GM10847 (cell line): ENCODE results near the gene NUDT3.
A peak's percentile ranks its signal among the peaks of the same experiment; 100 is the strongest.

Source experiments
- POLR2A ChIP-seq: IDR thresholded peaks from 2 replicates; pipeline ENCODE4 v1.6.1; 2011; ENCODE audit not compliant: insufficient read length; ENCODE audit errors: extremely low read depth

NUDT3 gene

DNA sequence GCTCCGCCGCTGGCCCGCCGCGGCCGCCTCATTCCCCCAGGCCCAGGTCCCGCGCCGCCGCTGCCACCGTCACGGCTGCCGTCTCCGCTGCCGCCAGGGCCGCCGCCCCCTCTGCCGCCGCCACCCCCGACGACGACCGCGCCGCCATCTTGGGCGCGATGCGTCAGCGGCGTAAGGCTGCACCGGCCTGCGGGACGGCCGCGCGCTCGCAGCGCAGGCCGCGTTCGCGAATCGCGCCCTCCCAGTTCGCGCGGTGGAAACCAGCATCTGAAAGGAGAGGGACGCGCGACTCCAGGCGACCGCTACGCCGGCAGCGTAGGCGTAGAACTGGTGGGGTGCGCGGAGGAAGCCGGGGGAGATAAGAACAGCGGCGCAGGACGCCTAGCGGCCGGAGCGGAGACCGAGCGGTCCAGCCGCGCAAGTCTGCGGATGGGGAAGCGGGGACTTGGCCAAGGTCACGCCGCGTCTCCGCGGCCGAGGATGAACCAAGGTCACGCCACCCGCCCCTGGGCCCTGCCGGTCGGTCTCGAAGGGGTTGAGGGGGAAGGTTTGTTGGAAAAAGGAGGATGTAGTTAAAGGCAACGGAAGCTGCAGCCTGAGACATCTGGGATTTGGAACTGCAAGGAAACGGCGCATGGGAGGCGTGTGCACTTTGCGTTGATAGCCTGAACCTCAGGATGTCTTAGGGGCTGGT lies at the start of gene NUDT3:
Gene NUDT3, minus strand, starts transcription at position 173 of the 694 bp plus-strand sequence. CDS start 307 bp downstream, outside the sequence.
- TF ChIP-seq POLR2A: peak; percentile 75

DNA sequence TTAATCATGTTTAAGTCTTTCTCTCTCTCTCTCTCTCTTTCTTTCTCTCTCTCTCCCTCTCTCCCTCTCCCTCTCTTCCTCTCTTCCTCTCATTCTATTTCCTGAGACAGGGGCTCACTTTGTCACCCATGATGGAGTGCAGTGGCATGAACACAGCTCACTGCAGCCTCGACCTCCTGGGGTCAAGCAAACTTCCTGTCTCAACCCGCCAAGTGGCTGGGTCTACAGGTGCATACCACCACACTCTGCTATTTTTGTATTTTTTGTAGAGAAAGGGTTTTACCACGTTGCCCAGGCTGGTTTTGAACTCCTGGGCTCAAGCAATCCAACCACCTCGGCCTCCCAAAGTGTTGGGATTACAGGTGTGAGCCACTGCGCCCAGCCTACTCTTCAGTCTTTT lies 49.1 kb upstream of the NUDT3 start:
- TF ChIP-seq POLR2A: no peak

DNA sequence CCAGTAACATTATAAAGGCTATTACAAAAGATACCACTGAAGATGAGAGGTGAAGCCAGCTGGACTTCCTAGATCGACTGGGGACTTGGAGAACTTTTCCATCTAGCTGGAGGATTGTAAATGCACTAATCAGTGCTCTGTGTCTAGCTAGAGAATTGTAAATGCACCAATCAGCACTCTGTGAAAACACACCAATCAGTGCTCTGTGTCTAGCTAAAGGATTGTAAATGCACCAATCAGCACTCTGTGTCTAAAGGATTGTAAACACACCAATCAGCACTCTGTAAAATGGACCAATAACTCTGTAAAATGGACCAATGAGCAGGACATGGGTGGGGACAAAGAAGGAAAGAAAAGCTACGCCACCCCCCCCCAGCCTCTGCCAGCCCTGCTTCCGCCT lies 47.0 kb upstream of the NUDT3 start:
- TF ChIP-seq POLR2A: no peak

DNA sequence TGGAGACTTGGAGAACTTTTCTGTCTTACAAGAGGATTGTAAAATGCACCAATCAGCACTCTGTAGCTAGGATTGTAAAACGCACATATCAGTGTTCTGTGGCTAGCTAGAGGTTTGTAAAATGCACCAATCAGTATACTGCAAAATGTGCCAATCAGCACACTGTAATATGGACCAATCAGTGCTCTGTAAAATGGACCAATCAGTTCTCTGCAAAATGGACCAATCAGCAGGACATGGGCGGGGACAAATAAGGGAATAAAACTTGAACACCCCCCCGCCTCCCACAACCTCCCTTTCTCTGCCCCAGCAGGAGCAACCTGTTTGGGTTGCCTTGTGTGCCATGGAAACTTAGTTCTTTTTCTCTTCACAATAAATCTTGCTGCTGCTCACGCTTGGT lies 46.2 kb upstream of the NUDT3 start:
- no peak for TF ChIP-seq POLR2A

DNA sequence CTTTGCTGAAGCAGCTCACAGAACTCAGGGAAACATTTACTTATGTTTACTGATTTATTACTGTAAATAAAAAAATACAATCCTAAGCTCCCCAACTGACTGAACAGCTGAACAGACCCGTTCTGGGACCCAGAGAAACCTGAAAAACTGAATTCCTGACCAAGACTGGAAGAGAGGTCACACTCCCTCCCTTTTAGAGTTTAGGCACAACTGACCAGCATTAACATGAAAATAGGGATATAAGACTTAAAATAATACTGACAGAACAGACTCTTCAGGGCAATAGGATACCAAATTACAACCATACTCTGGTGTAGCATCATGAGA lies 45.1 kb upstream of the NUDT3 start:
- no peak for TF ChIP-seq POLR2A

DNA sequence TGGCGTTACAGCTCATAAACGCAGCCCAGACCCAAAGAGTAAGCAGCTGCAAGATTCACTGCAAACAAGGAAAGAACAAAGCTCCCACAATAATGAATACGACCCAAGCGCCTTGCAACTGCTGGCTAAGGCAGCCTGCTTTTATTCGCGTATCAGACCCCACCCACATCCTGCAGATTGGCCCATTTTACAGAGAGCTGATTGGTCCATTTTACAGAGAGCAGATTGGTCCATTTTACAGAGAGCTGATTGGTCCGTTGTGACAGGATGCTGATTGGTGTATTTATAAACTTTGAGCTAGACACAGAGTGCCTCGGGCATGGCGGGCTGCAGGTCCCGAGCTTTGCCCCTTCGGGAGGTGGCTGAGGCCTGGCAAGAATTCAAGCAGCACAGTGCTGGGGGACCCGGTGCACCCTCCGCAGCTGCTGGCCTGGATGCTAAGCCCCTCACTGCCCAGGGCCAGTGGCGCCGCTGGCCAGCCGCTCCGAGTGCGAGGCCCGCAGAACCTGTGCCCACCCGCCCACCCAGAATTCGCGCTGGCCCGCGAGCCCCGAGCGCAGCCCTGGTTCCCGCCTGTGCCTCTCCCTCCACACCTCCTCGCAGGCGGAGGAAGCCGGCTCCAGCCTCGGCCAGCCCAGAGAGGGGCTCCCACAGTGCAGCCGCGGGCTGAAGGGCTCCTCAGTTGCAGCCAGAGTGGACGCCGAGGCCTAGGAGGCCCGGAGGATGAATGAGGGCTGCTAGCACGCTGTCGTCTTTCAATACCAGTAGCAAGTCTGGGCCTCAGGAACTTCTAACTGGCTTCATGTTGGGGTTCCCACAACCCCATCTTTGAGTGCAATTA lies 44.6 kb upstream of the NUDT3 start:
- no peak for TF ChIP-seq POLR2A

DNA sequence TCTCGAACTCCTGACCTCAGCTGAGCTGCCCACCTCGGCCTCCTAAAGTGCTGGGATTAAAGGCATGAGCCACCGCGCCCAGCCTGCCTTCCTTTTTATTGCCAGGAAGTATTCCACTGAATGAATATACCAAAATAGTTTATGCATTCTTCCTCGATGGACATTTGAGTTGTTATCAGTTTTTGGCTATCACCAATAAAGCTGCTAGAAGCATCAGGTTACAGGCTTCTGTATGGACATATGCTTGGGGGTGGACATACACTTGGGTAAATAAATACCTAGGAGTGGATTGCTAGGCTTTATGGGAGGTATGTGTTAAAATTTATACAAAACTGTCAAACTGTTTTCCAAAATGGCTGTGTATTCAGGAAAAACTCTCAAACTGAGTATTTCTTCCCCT lies 43.4 kb upstream of the NUDT3 start:
- TF ChIP-seq POLR2A: no peak

DNA sequence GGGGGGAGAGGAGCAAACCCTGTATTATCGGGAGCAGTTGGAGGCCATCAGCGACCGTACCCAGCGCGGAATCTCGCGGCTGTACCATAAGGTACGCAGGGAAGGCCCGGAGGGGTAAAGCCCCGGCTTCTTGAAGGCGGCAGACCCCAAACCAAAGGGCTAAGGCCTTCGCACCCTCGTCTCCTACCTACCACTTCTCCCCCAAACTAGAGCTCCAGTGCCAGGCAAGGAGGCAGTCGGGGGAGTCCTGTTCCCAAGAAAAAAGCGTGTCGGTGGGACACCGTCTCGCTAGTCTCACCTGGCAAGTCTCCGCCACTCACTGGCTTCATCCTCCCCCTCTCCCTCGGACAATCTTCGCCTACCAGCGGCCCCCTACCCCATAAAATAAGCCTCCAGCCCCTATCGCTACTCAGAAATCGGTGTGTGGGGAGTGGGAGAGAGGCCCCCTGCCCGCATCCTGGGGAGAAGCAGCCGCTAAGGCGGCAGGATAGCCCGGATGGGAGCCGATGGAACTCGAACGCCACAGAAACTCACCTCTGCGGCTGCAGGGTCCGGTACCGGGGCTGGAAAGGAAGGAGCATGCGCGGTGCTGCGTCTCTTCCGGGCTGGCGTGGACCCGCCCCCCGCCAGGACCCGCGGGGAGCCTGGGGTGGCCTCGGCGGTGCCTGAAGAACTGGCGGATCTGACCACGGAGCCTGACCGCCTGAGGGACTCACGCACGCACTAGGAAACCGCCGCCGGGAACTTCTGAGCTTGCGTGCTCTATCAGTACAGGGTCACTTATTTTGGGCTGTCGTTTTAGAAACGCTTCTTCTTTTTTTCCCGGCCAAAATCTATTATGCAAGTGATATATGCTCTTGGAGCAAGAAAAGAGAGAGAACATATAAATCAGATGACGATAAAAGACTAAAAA lies 33.3 kb upstream of the NUDT3 start, which contains the start of gene RPS10:
Gene RPS10, minus strand, starts transcription at position 572 of the 913 bp plus-strand sequence. CDS start 848 bp downstream, outside the sequence.
- peak; percentile 82 for TF ChIP-seq POLR2A

DNA sequence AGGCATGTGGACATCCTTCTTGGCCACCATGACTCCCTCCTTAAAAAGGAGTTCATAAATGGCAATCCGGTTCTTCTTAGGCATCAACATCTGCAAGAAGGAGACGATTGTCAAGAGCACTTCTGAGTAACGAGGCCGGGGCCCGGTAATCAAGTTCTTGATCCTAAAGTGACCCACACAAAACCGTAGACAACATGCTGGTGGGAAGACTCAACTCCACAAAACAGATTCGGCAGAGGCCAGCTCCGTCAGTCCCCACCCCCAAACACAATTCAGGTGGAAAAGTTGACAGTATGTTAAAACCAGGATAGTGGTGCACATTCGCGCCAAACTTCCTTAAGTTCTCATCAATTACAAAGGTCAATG lies 32.6 kb upstream of the NUDT3 start:
- TF ChIP-seq POLR2A: no peak

DNA sequence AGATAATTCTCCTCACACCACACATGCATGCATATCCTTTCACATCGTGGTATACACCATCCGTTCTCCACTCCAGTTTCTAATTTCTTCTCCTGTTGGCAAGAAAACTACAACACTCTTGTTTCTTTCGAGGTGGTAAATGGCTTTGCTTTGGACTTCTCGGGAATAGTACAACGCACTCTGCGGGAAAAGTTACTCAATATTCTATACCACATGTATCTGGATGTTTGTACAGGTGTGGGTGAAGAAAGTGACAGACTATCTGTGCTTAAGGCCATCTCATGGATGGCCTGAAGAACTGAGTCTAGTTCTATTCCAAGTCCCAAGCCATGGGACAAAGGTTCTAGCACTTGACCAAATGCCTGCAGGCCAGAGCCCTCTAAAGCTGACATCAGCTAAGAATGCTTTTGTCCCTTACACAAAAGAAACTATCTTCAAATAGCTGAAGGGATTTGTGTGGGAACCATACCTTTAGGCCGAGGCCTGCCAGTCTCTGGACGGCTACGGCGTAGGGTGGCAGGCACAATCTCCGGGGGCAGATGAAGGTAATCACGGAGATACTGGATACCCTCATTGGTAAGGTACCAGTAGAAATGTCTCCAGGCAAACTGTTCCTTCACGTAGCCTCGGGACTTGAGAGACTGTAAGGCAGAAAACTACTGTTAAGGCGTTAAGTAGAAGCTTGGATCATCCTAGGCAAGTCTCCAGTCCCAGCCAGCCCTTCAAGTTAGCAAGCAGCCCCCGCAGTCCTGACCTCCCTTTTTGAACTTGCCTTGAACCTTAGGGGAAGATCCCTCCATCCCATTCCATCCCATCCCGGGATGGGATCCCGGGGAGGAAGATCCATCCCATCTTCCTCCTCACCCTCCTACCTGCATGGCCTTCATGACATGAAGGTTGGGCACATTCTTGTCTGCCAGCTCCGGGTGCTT lies 32.0 kb upstream of the NUDT3 start:
- TF ChIP-seq POLR2A: no peak

DNA sequence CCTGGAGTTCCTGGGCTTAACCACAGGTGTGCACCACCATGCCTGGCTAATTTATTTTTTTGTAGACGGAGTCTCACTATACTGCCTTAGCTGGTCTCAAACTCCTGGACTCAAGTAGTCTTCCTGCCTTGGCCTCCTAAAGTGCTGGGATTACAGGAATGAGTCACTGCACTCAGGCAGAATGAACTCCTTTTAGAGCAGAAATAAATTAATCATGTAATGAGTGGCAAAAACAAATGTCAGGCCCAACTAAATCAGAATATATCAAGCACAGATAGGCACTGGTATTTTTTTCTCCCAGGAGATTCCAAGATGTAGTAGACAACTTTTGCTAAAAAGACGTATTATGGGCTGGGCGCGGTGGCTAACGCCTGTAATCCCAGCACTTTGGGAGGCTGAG lies 30.8 kb upstream of the NUDT3 start:
- TF ChIP-seq POLR2A: no peak

DNA sequence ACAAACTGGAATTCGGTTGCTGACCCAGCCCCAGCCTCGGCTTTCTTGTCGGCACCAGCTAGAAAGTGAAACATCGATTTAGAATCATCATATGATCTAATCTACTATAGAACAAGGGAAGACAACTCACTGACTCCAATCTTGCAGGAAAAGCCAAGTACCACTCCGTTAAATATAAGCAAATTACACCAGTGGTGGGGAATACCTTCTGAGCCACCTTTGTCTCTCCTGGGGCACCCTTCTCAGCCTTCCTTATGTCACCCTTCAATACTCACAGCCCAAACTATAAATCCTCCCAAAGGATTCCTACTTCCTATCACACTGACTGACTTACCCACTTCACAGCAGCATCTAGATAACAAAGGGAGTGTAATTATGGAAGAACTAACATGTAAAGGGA lies 25.9 kb upstream of the NUDT3 start:
- no peak for TF ChIP-seq POLR2A

DNA sequence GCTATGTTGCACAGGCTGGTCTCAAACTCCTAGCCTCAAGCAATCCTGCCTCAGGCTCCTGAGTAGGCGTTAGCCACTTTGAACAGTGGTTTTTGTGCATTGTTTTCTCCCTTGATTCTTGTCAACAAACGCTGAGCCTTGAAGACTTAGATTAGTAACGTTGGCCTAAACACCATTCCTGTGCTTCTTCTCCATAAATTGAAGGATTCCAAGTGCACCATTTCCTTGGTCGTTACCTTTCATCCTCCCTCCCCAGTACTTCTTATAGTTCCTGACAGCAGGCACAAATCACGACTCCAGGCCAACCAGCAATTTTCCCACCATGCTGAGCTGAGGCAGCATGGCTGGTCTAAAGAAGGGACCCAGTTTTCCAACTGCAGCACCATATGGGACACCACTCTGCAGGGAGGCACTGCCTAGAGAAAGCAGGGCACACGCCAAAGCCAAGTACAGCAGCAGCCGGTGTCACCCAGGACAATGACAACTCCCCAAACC lies 24.5 kb upstream of the NUDT3 start:
- TF ChIP-seq POLR2A: no peak

DNA sequence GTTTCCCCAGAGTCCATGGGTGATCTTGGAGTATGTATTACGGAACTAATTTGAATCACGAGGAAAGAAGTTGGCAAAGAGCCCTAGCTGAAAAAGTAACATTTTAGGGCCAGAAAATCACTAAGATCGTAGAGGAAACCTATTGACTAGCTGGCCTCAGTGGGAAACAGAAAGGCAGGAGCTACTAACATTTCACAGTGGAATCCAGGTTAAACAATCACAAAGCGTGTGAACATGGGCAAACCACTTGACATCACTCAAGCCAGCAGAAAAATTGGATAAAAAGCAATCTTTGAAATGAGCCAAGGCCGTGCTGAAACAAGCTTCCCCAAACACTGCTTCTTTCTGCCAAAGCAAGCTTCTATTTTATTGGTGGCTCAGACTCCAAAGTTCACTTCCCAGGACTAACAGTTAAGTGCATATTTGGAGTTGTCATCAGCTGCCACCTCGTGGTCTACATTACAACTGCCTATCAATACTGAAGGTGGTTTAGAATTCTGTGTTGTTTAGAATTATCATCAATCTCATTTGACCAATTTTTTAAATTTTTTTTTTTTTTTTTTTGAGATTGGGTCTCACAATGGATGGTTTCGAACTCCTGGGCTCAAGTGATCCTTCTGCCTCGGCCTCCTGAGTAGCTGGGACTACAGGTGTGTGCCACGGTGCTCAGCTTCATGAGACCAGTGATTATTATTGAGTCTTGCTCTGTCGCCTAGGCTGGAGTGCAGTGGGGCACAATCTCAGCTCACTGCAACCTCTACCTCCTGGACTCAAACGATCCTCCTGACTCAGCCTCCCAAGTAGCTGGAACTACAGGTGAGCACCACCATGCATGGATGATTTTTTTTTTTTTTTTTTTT lies 22.8 kb upstream of the NUDT3 start:
- no peak for TF ChIP-seq POLR2A
